GM21381 (cell line): ENCODE measurements around the gene SP140L.
"Not testable (repeated sequence)": the region's sequence is repeated elsewhere in the genome, so short reads cannot be mapped to it uniquely, and the experiment has no call there.

ENCODE experiments used
- ATAC-seq: cut with Tn5 transposase; IDR thresholded peaks from one replicate; pipeline ENCODE4 v1.9.1; 2021; ENCODE audit warnings: mild to moderate bottlenecking, moderate library complexity; ENCODE audit not compliant: unreplicated experiment

Gene SP140L

GRCh38 chr2:230326453-230327417, at the start of gene SP140L:
TSS of gene SP140L (plus strand) at chr2:230327193. CDS start at chr2:230327270, 77 bp downstream.
- ATAC-seq, result peak; percentile 95

DNA sequence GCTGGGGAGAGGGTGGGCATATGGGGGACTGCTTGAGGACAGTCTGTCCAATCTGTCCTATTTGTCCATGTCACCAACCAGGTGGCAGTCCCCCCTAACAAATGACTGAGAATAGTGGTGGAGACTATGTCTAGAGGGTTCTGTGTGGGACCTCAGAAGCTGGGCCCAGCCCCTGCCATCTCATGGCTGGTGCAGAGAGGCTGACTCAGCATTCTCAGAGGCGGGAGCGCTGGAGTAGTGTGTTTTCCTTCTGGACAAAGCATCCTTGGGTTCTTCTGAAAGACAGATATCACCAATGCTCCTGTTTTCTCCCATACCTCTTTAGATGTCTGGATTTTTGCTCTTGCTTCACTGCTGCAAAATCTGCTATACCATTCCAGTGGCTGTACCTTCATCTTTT, 44.1 kb upstream of the SP140L start:
- ATAC-seq, result no peak

- no peak for ATAC-seq
Measured at GRCh38 chr2:230286048-230286447, 40.9 kb upstream of the SP140L start.

DNA sequence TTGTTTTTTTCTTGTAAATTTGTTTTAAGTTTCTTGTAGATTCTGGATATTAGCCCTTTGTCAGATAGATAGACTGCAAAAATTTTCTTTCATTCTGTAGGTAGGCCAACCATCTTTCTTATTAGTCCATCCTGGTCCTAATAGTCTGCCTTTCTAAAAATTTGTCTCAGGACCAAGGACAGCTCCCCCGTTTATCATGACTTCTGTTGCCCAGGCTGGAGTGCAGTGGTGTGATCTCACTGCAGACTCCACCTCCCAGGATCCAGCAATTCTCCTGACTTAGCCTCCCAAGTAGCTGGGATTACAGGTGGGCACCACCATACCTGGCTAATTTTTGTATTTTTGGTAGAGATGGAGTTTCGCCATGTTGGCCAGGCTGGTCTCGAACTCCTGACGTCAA, 37.7 kb upstream of the SP140L start:
- ATAC-seq, result not testable (repeated sequence)

- ATAC-seq, result no peak
Measured at GRCh38 chr2:230295192-230295591, 31.8 kb upstream of the SP140L start.

- no peak for ATAC-seq
Measured at GRCh38 chr2:230296917-230297316, 30.1 kb upstream of the SP140L start.

DNA sequence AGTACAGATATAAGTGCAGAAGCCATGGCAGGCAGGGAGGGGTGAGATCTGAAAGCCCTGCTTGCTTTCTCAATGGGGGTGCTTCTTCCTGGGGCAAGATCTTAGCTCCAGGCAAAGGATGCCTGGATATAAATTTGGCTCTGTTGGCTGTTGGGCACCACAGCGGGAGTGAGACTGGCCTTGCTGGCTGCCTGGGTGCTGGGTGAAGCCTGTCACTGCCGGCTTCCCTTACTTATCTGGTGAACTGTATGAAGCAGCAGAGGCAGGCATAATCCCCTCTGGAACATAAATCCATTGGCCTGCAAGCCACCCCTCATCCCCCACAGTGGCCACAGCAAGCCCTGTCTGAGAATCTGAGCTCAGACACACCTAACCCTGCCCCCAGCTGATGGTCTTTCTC, 27.4 kb upstream of the SP140L start:
- ATAC-seq, result no peak

DNA sequence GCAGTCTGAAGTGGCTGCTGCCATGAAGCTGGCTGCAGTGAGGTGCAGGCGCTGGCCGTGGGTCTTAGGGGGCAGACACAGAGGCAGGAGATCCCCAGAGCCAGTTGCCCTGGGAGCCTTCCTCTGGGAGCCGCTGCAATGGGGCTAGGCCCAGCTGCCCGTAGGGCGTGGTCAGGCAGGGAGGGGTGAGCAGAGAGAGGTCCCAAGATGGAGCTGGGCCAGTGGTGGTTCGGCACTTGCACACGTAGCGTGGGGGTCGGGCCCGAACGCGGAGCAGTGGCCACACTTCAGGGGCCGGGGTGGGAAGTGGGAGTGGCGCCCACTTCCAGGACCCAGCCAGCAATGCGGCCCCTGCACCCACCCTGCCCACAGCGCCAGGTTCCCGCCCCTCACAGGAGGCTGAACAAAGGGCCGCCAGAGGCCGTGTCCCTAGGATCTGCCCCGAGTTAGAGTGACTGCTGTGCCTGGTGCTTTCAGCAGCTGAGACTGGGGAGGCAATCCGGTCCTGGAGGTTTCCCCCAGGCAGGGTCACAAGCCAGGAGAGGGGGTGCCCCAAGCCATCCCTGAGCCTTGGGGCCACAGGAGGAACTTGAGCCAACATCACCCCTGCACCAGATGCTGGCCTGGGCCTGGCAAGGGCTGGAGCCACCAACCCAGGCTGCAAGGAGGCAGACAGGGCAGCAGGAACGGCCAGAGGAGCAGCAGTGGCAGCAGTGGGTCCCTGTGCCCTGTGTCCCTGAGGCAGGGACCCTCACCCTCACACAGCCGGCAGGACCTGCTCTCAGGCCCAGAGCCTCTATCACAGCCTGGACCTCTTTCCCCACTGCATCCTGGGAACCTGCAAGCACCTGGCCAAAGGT, 21.3 kb upstream of the SP140L start:
- ATAC-seq, result no peak

DNA sequence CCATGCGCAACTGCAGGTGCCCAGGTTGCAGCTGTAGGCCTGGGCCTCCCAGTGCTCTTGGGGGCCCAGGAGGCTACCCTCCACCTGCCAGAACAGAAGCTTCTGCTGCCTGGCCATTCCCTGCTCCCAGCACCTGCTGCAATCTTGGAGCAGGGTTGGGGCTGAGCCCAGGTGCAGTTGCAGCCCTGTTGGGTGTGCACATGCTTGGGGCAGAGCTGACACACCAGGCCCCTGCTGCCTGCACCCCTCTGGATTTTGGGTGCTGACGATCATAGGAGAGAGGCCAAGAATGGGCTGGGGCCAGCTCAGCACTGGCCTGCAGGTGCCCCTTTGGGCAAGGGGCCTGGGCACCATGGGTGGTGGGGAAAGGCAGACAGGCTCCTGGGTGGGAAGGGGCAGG, 20.5 kb upstream of the SP140L start:
- no peak for ATAC-seq

DNA sequence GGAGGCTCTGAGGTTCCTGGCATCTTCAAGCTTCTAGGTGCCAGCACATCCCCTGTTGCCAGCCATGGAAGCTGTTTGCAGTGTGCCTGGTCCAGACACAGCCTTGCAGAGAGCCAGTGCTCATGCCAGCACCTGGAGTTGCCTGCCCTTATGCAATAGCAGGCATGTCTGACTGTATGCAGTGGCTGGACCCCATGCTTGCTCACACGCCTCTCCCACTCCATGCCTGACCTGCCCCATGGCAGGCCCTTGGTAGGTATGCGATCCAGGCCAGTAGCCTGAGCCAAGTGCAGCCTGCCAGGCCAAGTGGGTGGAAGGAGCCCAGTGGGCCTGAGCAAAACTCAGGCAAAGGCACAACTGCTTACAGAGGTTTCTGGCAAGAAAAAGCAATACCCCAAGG, 19.5 kb upstream of the SP140L start:
- no peak for ATAC-seq

- ATAC-seq, result no peak
Measured at GRCh38 chr2:230308402-230309000, 18.5 kb upstream of the SP140L start.

- ATAC-seq, result not testable (repeated sequence)
Measured at GRCh38 chr2:230310792-230311191, 16.2 kb upstream of the SP140L start.

GRCh38 chr2:230311634-230312033, 15.4 kb upstream of the SP140L start:
- not testable (repeated sequence) for ATAC-seq

DNA sequence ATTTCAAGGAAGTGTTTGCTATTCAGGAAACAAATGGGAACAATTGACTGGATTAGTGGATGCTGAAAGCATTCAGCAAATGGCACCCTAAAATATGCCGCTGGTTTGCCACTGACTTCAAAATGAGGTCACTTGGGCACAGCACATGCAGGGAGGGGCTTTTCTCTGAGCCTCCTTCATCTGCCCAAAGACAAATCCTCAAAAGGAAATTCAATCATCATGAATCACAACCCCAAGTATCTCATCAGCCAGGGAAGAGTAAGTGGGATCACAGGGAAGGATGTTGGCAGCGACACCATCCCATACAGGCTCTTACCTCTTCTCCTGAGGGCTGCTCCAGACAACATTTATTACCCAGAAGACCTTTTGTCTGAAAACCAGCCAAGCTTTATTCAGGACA, 14.4 kb upstream of the SP140L start:
- no peak for ATAC-seq

DNA sequence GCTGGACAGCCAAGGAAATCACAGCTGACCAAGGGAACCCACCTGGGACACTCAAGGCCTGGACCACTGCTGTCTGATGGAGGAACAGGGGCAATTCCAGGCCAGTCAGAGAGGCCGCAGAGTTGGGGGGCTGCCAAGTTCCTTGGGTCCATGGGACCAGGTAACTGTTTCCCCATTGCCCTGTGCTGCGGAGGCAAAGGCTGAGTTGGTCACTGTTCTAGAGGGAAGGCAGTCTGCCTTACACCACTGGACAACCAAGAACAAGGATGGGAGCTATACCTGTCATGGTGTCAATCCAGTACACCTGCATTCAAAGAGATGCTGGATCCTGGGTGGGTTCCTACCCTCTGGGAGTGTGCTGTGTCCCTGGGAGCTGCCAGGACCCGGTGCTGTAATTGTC, 9.6 kb upstream of the SP140L start:
- no peak for ATAC-seq

- ATAC-seq, result peak; percentile 39
Measured at GRCh38 chr2:230318190-230319121, 8.5 kb upstream of the SP140L start.

DNA sequence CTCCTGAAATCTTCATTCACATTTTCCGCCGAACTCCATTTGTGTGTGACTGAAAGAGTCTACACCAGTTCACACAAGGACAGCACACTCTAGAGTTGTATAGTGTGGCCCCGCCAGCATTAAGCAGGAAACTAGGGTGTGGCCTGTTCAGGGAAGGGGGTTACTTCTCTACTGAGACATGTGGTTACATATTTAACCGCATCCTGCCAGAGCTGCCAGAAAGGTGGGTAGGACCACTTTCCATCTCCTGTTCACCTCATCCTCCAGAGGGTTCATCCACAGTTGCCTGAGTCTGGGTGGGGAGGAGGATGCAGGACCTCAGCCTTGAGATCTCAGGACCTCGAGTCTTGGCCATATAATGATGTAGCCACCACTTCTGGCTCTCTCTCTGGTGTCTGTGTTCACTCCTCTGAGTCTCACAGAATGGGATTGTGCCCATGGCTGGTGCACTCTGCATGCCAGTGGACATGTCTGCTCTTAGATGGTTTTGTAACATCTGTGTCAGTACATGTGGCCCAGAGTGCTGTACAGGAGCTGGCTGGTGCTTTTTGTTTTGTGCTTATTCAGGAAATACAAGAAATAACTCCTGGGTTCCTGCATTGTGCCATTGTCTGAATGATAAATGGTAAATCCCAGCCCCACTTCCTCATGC, 7.7 kb upstream of the SP140L start:
- ATAC-seq, result peak; percentile 92

GRCh38 chr2:230321031-230321430, 6.0 kb upstream of the SP140L start:
- no peak for ATAC-seq

DNA sequence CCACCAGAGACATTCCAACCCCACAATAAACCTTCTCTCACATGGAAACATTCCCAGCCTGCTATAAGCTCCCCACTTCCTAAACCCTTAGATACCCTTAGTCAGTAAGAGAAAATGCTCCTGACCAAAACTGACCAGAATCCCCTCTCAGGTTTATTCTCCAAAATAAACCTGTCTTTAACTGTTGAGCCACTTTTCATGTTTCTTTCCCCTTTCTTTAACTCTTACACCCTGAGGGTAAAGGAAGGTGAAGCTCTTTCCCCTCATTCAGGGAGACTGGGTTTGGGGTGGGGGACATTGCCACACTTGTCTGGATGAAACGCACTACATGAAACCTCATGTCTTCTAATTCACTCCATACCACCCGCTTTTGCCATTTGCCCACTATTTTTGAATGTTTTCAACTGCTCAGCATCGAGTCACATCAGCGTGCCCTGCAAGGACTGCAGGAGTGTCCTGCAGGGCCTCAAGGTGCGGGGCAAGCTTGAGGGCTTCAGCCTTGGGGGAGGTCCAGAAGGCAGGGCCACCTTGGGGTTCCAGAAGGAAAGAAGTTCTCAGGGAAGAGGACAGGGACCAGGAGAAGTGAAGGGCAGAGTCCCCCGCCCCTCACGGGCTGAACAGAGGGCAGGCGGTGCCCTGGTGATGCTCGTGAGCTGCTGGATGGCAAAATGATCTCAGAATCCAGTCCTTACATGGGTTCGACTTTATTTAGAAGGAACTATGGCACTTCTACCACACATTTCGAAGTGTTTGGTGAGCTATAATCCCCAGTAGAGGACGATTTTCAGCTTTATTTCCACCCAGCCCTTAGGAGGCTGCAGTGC, 4.2 kb upstream of the SP140L start:
- no peak for ATAC-seq
